GM20431 (cell line): ENCODE results near the gene DNM3.

ENCODE experiments used
- in situ Hi-C: fragments of 300-500 bp; cut with MseI, MboI; formaldehyde crosslinking; loops from one replicate; pipeline ENCODE4 v1.15.0; 2020; ENCODE audit warnings: low sequenced_read_pairs; ENCODE audit not compliant: unreplicated experiment

DNM3 gene

GRCh38 chr1:171814692-171815091, 26.6 kb upstream of the DNM3 start:
- in situ Hi-C loops = loop anchor here (25.0 kb wide), 1 partner anchor 173 kb away; no protein-coding TSS in a partner anchor

GRCh38 chr1:171816300-171816901, 24.9 kb upstream of the DNM3 start:
- in situ Hi-C loops = loop anchor here (25.0 kb wide), 1 partner anchor 171 kb away; no protein-coding TSS in a partner anchor

GRCh38 chr1:171817511-171818265, 23.6 kb upstream of the DNM3 start:
- in situ Hi-C loops = loop anchor here (25.0 kb wide), 1 partner anchor 170 kb away; no protein-coding TSS in a partner anchor

- in situ Hi-C loops = loop anchor here (25.0 kb wide), 1 partner anchor 167 kb away; no protein-coding TSS in a partner anchor
Observed at GRCh38 chr1:171819946-171820345, 21.4 kb upstream of the DNM3 start.

- in situ Hi-C loops = no loop called here
Observed at GRCh38 chr1:171826973-171827372, 14.3 kb upstream of the DNM3 start.

- in situ Hi-C loops = no loop called here
Observed at GRCh38 chr1:171828794-171829193, 12.5 kb upstream of the DNM3 start.

GRCh38 chr1:171833091-171833825, 8.0 kb upstream of the DNM3 start:
- in situ Hi-C loops = no loop called here

- in situ Hi-C loops = no loop called here
Observed at GRCh38 chr1:171834821-171835220, 6.5 kb upstream of the DNM3 start.

GRCh38 chr1:171835891-171836290, 5.4 kb upstream of the DNM3 start:
- in situ Hi-C loops = no loop called here

- in situ Hi-C loops = no loop called here
Observed at GRCh38 chr1:171841931-171842761, 848 bp downstream of the DNM3 start.

GRCh38 chr1:171844381-171844780, 3.1 kb downstream of the DNM3 start:
- in situ Hi-C loops = no loop called here

GRCh38 chr1:171845998-171846397, 4.7 kb downstream of the DNM3 start:
- in situ Hi-C loops = no loop called here

GRCh38 chr1:171849245-171849898, 8.1 kb downstream of the DNM3 start:
- in situ Hi-C loops = no loop called here

GRCh38 chr1:171850651-171851350, 9.5 kb downstream of the DNM3 start:
- in situ Hi-C loops = no loop called here

GRCh38 chr1:171852272-171852671, 11.0 kb downstream of the DNM3 start:
- in situ Hi-C loops = no loop called here

GRCh38 chr1:171855381-171855780, 14.1 kb downstream of the DNM3 start:
- in situ Hi-C loops = no loop called here

- in situ Hi-C loops = no loop called here
Observed at GRCh38 chr1:171858696-171859095, 17.4 kb downstream of the DNM3 start.

GRCh38 chr1:171860696-171861095, 19.4 kb downstream of the DNM3 start:
- in situ Hi-C loops = no loop called here

GRCh38 chr1:171863531-171863930, 22.2 kb downstream of the DNM3 start:
- in situ Hi-C loops = no loop called here
